CD4-positive, CD25-positive, alpha-beta regulatory T cell (primary cell): ENCODE data around the gene TRAF3IP1. TPM values are rescaled to one million over a fixed set of nuclear protein-coding genes. Genes with fewer than 3 reads are reported as not detected.

Experiments used
- ATAC-seq, 2 donors: fragments of 150-1000 bp; cut with Tn5 transposase; one replicate each; pipeline ENCODE4 v1.10.0; 2021; ENCODE audit warnings: low read depth in 2 of 2, moderate number of reproducible peaks in 2 of 2, moderate library complexity in 1 of 2
- DNase-seq, 3 donors: peaks; one replicate each; pipeline versions ENCODE4 v3.0.0 to v3.0.0-alpha.2; 2012 to 2022; ENCODE audit warnings: mixed read lengths in 1 of 3
- H3K27ac ChIP-seq: one replicate; pipeline ENCODE4 v1.7.0; 2013; ENCODE audit warnings: mild to moderate bottlenecking, low read length; ENCODE audit not compliant: insufficient read depth, poor library complexity, severe bottlenecking
- H3K27me3 ChIP-seq: one replicate; pipeline ENCODE4 v1.7.0; 2013; ENCODE audit warnings: low read length; ENCODE audit not compliant: control insufficient read depth, insufficient read depth
- H3K36me3 ChIP-seq: one replicate; pipeline ENCODE4 v1.7.0; 2013; ENCODE audit warnings: mild to moderate bottlenecking, low read length, moderate library complexity; ENCODE audit not compliant: control insufficient read depth, insufficient read depth
- H3K4me1 ChIP-seq: 2 replicates; pipeline ENCODE4 v1.7.0; 2013; ENCODE audit warnings: mild to moderate bottlenecking, low read length; ENCODE audit not compliant: insufficient read depth, control insufficient read depth, poor library complexity, severe bottlenecking
- H3K4me3 ChIP-seq: one replicate; pipeline ENCODE4 v1.7.0; 2013; ENCODE audit warnings: low read depth, mild to moderate bottlenecking, low read length, moderate library complexity
- H3K9me3 ChIP-seq, 2 experiments: 1 replicate in 1 of 2; 2 replicates in 1 of 2; pipeline ENCODE4 v1.7.0; 2013; ENCODE audit warnings: low read length in 2 of 2, mild to moderate bottlenecking in 1 of 2, moderate library complexity in 1 of 2; ENCODE audit not compliant: control insufficient read depth in 2 of 2
- H3K27ac Mint-ChIP-seq, 3 donors: one replicate each; pipeline ENCODE4 v1.8.0; 2020 to 2022; ENCODE audit warnings: mild to moderate bottlenecking in 3 of 3, mixed read lengths in 3 of 3, moderate library complexity in 2 of 3
- H3K27me3 Mint-ChIP-seq: one replicate; pipeline ENCODE4 v1.8.0; 2022; ENCODE audit warnings: mild to moderate bottlenecking, mixed read lengths
- H3K36me3 Mint-ChIP-seq: one replicate; pipeline ENCODE4 v1.8.0; 2020; ENCODE audit warnings: mixed read lengths
- H3K4me1 Mint-ChIP-seq, 4 donors: one replicate each; pipeline ENCODE4 v1.8.0; 2020 to 2022; ENCODE audit warnings: mixed read lengths in 4 of 4, mild to moderate bottlenecking in 1 of 4
- H3K4me3 Mint-ChIP-seq, 4 donors: one replicate each; pipeline ENCODE4 v1.8.0; 2020 to 2022; ENCODE audit warnings: mild to moderate bottlenecking in 4 of 4, mixed read lengths in 4 of 4, moderate library complexity in 3 of 4
- H3K9me3 Mint-ChIP-seq, 7 donors: one replicate each; pipeline ENCODE4 v1.8.0; 2020 to 2022; ENCODE audit warnings: mixed read lengths in 7 of 7, mild to moderate bottlenecking in 3 of 7, moderate library complexity in 2 of 7
- polyA plus RNA-seq, 4 donors: library from polyadenylated mRNA; unstranded; fragments of 300-500 nt; fragmentation: Illumina TruSeq; gene quantifications; one replicate each; pipeline ENCODE4 v1.2.3, GENCODE V29; 2021
- total RNA-seq: library from RNA; stranded (reverse); gene quantifications from one replicate; pipeline ENCODE4 v1.2.3, GENCODE V29; 2022

Gene TRAF3IP1
- total and polyA plus RNA-seq, 5 donors from 2014 or later: 3.1 to 9.9 (median 3.5) TPM

GRCh38 chr2:238450440-238450861, 130.1 kb downstream of the TRAF3IP1 start:
- Histone ChIP-seq H3K27me3 (no peaks in the 10 kb centered on the region), H3K4me3 (no peak overlapping the region), H3K27ac (no peak overlapping the region), H3K9me3 (no peaks in the 10 kb centered on the region), H3K4me1 (no peaks in the 10 kb centered on the region), H3K36me3 (peaks cover 69% of the 10 kb centered on the region)
- Mint-ChIP-seq H3K4me3 (no peak overlapping the region), H3K36me3 (peaks cover 60% of the 10 kb centered on the region), H3K9me3 (peaks cover 0 to 2% (median 0%) of the 10 kb centered on the region in 7 donors), H3K27me3 (no peaks in the 10 kb centered on the region), H3K4me1 (peaks cover 0 to 7% (median under 1%) of the 10 kb centered on the region in 4 donors), H3K27ac (no peak overlapping the region)
- no peak for ATAC-seq
- DNase-seq: no peak

Other genes starting within 250 kb of the TRAF3IP1 start
- not detected for gene ESPNL, start 220.2 kb upstream of the TRAF3IP1 start, total RNA-seq
- gene ESPNL, start 220.2 kb upstream of the TRAF3IP1 start, polyA plus RNA-seq: not detected
- not detected for gene KLHL30, start 181.8 kb upstream of the TRAF3IP1 start, total RNA-seq
- gene KLHL30, start 181.8 kb upstream of the TRAF3IP1 start, polyA plus RNA-seq: not detected
- not detected for gene ERFE, start 161.5 kb upstream of the TRAF3IP1 start, total RNA-seq
- gene ERFE, start 161.5 kb upstream of the TRAF3IP1 start, polyA plus RNA-seq: under 1 TPM in 1 of 4 donors, not detected in 3; 0.29 TPM
- gene ILKAP, start 116.8 kb upstream of the TRAF3IP1 start, total RNA-seq: 122 TPM
- 10 to 100 TPM; 39.7 to 52.4 (median 49.2) TPM for gene ILKAP, start 116.8 kb upstream of the TRAF3IP1 start, polyA plus RNA-seq
- gene HES6, start 80.5 kb upstream of the TRAF3IP1 start, total RNA-seq: 1.5 TPM
- 1 to 10 TPM; 2.1 to 3.9 (median 2.5) TPM for gene HES6, start 80.5 kb upstream of the TRAF3IP1 start, polyA plus RNA-seq
- 29.7 TPM for gene PER2, start 31.9 kb upstream of the TRAF3IP1 start, total RNA-seq
- 1 to 10 TPM; 1.8 to 5.0 (median 3.3) TPM for gene PER2, start 31.9 kb upstream of the TRAF3IP1 start, polyA plus RNA-seq
- gene ASB1, start 106.4 kb downstream of the TRAF3IP1 start, total RNA-seq: 23.0 TPM
- 10 to 100 TPM; 17.6 to 22.0 (median 20.3) TPM for gene ASB1, start 106.4 kb downstream of the TRAF3IP1 start, polyA plus RNA-seq